ENCODE measurements around the gene MC5R. TPM values are rescaled to one million over a fixed set of nuclear protein-coding genes. Genes with fewer than 3 reads are reported as not detected.

MC5R gene
- total RNA-seq, 1 experiment from 2014 or later, result not detected

- Histone ChIP-seq H3K27me3 (replicated peaks) (no peaks in the 10 kb centered on the region), H3K4me3 (no peak overlapping the region), H3K36me3 (no peaks in the 10 kb centered on the region), H3K27ac (no peak overlapping the region), H3K4me1 (replicated peaks) (no peaks in the 10 kb centered on the region), H3K9me3 (replicated peaks) (no peaks in the 10 kb centered on the region)
- no peak for DNase-seq (ENCODE audit: low read depth in 1 of 2, low spot score in 2 of 2)
Observed at GRCh38 chr18:13874558-13874957, 50.6 kb downstream of the MC5R start.

Other genes with a start within 250 kb of the MC5R start
- gene FAM210A, start 97.6 kb upstream of the MC5R start, total RNA-seq (2014; rRNA removed; shearing (Covaris generic)), result 8.0 and 20.2 TPM in 2 replicates
- gene RNMT, start 97.5 kb upstream of the MC5R start, total RNA-seq (2014; rRNA removed; shearing (Covaris generic)), result 14.7 and 16.8 TPM in 2 replicates
- not detected in 2 replicates for gene MC2R, start 91.4 kb downstream of the MC5R start, total RNA-seq (2014; rRNA removed; shearing (Covaris generic))